Measurements from ENCODE around the gene POLN.

The POLN gene

DNA sequence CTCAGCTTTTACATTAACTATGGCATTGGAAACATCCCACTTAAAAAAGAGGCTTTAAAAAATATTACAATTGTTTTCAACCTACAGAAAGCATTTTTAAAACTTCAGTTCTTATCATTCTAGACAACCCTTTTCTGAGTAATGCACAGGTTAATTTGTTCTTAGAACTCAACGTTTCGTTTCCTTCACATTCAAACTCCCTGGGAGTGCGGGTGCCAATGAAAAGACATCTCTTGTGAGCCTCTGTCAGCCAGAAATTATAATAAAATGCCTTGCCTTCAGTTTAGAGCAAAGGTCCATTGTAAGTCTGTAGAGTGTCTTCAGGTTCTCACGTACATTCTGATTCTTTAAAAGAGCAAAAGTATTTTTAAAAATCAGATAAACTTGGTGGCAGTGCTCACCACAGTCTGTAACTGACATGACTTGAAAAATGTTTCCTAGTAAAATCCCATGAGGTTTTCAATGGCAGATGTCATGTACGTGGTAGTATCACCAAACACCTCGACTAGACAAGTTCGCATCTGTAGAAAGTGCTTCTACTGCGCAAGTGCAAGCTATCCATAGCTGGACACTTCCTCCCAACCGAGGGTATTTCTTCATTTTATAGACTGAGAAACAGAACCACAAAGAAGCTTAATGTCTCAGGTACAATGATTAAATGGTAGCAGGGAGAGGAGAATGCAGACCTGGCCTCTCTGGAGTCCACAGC is 65.8 kb downstream of the POLN start:
- DNase-seq (ENCODE audit: low spot score): no peak
- TF ChIP-seq, protein P1, sequence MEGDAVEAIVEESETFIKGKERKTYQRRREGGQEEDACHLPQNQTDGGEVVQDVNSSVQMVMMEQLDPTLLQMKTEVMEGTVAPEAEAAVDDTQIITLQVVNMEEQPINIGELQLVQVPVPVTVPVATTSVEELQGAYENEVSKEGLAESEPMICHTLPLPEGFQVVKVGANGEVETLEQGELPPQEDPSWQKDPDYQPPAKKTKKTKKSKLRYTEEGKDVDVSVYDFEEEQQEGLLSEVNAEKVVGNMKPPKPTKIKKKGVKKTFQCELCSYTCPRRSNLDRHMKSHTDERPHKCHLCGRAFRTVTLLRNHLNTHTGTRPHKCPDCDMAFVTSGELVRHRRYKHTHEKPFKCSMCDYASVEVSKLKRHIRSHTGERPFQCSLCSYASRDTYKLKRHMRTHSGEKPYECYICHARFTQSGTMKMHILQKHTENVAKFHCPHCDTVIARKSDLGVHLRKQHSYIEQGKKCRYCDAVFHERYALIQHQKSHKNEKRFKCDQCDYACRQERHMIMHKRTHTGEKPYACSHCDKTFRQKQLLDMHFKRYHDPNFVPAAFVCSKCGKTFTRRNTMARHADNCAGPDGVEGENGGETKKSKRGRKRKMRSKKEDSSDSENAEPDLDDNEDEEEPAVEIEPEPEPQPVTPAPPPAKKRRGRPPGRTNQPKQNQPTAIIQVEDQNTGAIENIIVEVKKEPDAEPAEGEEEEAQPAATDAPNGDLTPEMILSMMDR (IDR thresholded peaks at IDR 0.05; ENCODE audit: borderline replicate concordance, control extremely low read depth, extremely low read depth, insufficient read depth, missing control alignments): no peak
- in situ Hi-C loops (cut with MboI; ENCODE audit: low sequenced_read_pairs, unreplicated experiment): no loop called here

DNA sequence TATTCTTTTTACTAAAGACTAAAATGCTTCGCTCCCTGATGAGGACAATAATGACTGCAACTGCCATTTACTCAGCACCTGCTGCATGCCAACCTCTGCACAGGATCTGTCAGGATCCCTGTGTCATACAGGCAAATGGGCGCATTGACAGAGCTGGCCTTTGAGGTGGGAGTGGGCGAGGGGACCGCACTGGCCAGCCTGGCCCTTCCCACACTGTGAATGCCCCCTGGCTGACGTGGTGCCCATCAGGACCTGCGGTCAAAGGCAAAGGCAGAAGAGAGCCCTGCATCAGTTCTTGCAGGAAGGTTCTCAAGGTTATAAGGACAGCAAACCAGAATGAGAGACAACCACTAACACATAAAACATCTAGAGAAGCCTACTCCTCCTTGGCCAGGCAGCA is 67.9 kb downstream of the POLN start:
- TF ChIP-seq, protein P1 (IDR thresholded peaks at IDR 0.05; ENCODE audit: borderline replicate concordance, control extremely low read depth, extremely low read depth, insufficient read depth, missing control alignments): no peak
- in situ Hi-C loops (cut with MboI; ENCODE audit: low sequenced_read_pairs, unreplicated experiment): no loop called here
- no peak for DNase-seq (ENCODE audit: low spot score)

DNA sequence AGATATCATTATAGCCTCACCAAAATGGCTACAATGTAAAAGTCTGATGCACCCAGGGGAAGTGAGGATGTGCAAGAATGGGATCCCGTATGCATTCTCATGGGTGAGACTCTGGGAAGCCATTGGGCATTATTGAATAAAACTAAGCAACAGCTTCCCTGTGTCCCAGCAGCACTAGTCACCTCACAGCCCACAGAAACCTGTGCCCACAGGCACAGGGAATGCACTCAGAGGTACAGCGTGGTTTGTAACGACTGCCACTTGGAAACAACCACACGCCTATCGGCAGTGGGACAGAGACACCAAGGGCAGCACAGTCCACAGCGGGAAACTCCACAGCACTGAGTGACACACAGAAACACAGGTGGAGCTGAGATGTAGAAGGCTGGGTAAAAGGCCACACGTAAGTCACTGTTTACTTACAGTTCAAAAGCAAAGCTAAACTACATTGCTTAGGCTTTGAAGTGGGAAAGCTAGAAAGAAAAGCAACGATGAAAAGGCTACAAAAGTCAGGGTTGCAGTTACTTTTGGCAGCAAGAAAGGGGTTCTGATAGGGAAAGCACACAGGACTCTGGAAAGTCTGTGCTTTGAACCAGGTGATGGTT is 69.2 kb downstream of the POLN start:
- TF ChIP-seq, protein P1 (IDR thresholded peaks at IDR 0.05; ENCODE audit: borderline replicate concordance, control extremely low read depth, extremely low read depth, insufficient read depth, missing control alignments): no peak
- in situ Hi-C loops (cut with MboI; ENCODE audit: low sequenced_read_pairs, unreplicated experiment): no loop called here

DNA sequence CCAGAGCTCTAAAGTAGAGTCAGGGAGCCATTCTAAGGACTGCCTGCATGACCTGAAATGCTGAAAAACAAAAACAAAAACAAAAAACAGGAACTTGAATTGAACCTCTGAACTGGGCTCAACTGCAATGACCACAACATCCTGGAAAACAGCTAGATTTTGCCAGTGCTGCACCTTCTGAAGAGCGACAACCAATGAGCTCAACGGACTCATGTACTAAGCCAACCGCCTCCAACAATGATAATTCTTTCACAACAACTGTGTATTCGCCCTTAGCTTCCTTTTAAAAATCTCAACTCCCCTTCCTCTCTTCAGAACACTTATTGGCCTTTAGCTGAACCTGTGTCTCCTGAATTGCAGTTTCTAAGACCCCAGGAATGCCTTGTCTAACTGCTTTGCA is 69.8 kb downstream of the POLN start:
- in situ Hi-C loops (cut with MboI; ENCODE audit: low sequenced_read_pairs, unreplicated experiment): no loop called here
- TF ChIP-seq, protein P1 (IDR thresholded peaks at IDR 0.05; ENCODE audit: borderline replicate concordance, control extremely low read depth, extremely low read depth, insufficient read depth, missing control alignments): no peak
- DNase-seq (ENCODE audit: low spot score): no peak

More for the DNA sequence above, 69.2 kb downstream of the POLN start:
- DNase-seq (ENCODE audit: low spot score): no peak

DNA sequence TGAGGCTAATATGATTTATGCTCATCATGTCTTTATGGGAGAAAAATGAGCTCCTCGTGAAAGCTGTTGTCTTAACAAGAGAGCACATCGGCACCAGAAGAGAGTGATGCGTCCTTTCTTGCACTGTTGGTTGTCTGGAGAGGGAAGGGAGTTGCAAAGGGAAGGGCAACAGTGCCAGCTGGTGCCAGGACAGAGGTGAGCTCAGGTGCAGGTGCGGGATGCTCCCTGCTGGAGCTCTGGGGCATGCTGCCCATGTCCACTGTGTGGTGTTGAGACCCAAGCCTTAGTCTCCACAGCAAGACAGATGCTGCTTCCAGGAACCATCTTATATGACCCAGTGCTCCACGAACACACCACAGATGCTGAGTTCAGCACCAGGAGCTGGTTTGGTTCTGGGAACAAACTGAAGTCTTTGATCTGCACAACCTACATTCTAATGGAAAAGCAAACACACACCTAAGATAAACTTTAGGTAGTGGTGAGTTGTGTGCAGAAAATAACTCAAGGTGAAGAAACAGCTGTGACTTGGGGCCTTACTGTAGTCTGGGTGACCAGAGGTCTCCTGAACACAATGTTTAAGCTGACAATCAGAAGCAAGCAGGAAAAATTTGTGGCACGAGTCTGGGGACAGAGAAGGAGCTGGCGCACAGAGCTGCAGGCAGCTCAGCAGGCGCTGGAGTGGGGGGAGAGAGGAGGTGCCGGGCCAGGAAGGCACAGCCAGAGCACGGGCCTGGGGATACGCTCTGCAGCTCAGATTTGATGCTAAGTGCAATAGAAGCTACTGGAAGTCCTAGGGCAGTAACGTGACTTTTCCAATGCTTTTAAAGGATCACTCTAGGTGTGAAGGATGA is 73.2 kb downstream of the POLN start:
- no peak for DNase-seq (ENCODE audit: low spot score)
- in situ Hi-C loops (cut with MboI; ENCODE audit: low sequenced_read_pairs, unreplicated experiment): no loop called here
- TF ChIP-seq, protein P1 (IDR thresholded peaks at IDR 0.05; ENCODE audit: borderline replicate concordance, control extremely low read depth, extremely low read depth, insufficient read depth, missing control alignments): no peak

DNA sequence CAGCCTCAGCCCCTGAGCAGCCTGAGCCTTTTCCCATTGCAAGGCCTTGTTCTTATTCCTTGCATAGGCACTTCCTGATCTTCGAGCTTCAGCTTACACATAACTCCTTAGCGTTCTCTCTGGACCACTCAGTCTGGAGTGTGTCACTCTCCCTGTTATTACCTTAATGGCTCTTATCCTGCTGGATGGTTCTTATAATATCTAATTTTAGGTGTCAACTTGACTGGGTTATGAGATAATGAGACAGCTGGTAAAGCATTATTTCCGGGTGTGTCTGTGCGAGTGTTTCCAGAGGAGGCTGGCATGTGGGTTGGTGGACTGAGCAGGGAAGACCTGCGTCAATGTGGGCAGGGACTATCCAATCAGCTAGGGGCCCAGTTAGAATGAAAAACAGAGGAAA is 75.7 kb downstream of the POLN start:
- TF ChIP-seq, protein P1 (IDR thresholded peaks at IDR 0.05; ENCODE audit: borderline replicate concordance, control extremely low read depth, extremely low read depth, insufficient read depth, missing control alignments): no peak
- in situ Hi-C loops (cut with MboI; ENCODE audit: low sequenced_read_pairs, unreplicated experiment): no loop called here
- no peak for DNase-seq (ENCODE audit: low spot score)

Data from GM13976 (cell line).